K562 (cell line): Measurements from ENCODE around the gene SH3GL3. TPM values are rescaled to one million over a fixed set of nuclear protein-coding genes. Genes with fewer than 3 reads are reported as not detected.

Experiments used
- ATF7 ChIP-seq: fragments of 450-650 bp; IDR thresholded peaks from 2 replicates; pipeline ENCODE4 v1.7.1; 2014; ENCODE audit warnings: mild to moderate bottlenecking, moderate library complexity
- CHAMP1 ChIP-seq: fragments of 450-650 bp; IDR thresholded peaks from 2 replicates; pipeline ENCODE4 v1.6.1; 2016; ENCODE audit warnings: mild to moderate bottlenecking
- DDX20 ChIP-seq: fragments of 450-650 bp; IDR thresholded peaks from 2 replicates; pipeline ENCODE4 v1.6.1; 2016; ENCODE audit warnings: missing genetic modification characterization, low read depth, mild to moderate bottlenecking, missing compliant biosample characterization, moderate library complexity
- DMBX1 ChIP-seq: fragments of 250-450 bp; sonication (Bioruptor Pico); IDR thresholded peaks from 2 replicates; pipeline ENCODE4 v1.8.0; 2022; ENCODE audit warnings: inconsistent platforms, mild to moderate bottlenecking, moderate library complexity, borderline replicate concordance
- DPF2 ChIP-seq: fragments of 450-650 bp; IDR thresholded peaks from 2 replicates; pipeline ENCODE4 v1.6.1; 2016
- JUND ChIP-seq, 2 experiments: IDR thresholded peaks; 2 replicates in 1 of 2; 3 replicates in 1 of 2; pipeline ENCODE4 v1.6.1; 2011; ENCODE audit warnings: borderline replicate concordance in 2 of 2, low read depth in 2 of 2, low read length in 2 of 2, improper control_type of control experiment in 1 of 2, missing biosample characterization in 1 of 2, missing genetic modification characterization in 1 of 2, missing genetic modification reagents in 1 of 2
- MEF2A ChIP-seq: IDR thresholded peaks from 2 replicates; pipeline ENCODE4 v1.6.1; 2011; ENCODE audit warnings: low read depth, mild to moderate bottlenecking, low read length, moderate library complexity; ENCODE audit not compliant: control insufficient read depth
- POLR2AphosphoS5 ChIP-seq: IDR thresholded peaks from 2 replicates; pipeline ENCODE4 v1.6.1; 2011; ENCODE audit warnings: mild to moderate bottlenecking, low read depth, low read length, moderate library complexity; ENCODE audit not compliant: control insufficient read depth, insufficient read depth
- RBFOX2 ChIP-seq: fragments of 200-400 bp; formaldehyde crosslinking; IDR thresholded peaks from 2 replicates; pipeline ENCODE4 v1.6.1; 2017; ENCODE audit warnings: low read depth, mild to moderate bottlenecking, low read length, moderate library complexity
- RFX7 ChIP-seq: fragments of 250-450 bp; sonication (Bioruptor Pico); IDR thresholded peaks from 2 replicates; pipeline ENCODE4 v1.5.1; 2021; ENCODE audit warnings: mild to moderate bottlenecking
- SP2 ChIP-seq: IDR thresholded peaks from 2 replicates; pipeline ENCODE4 v1.6.1; 2011; ENCODE audit warnings: mild to moderate bottlenecking, low read depth, low read length, moderate library complexity; ENCODE audit not compliant: poor library complexity, severe bottlenecking; ENCODE audit errors: extremely low read depth
- TEAD2 ChIP-seq: fragments of 450-650 bp; IDR thresholded peaks from 2 replicates; pipeline ENCODE4 v1.6.1; 2016; ENCODE audit warnings: missing genetic modification characterization, control low read depth, missing compliant biosample characterization
- U2AF1 ChIP-seq: fragments of 200-400 bp; formaldehyde crosslinking; optimal IDR thresholded peaks from 2 replicates; pipeline ENCODE3; 2017; ENCODE audit warnings: mild to moderate bottlenecking, low read depth, low read length, moderate library complexity
- ZNF165 ChIP-seq: fragments of 250-450 bp; sonication (Bioruptor Pico); IDR thresholded peaks from 2 replicates; pipeline ENCODE4 v1.4.0; 2020; ENCODE audit warnings: borderline replicate concordance
- ZNF589 ChIP-seq: fragments of 200-800 bp; sonication (Bioruptor generic); IDR thresholded peaks from 2 replicates; pipeline ENCODE4 v1.6.1; 2016; ENCODE audit warnings: low read depth, missing genetic modification characterization, missing compliant biosample characterization
- ZNF79 ChIP-seq: fragments of 250-450 bp; sonication (Bioruptor Pico); IDR thresholded peaks from 2 replicates; pipeline ENCODE4 v1.4.0; 2020; ENCODE audit warnings: low read depth, mild to moderate bottlenecking, moderate library complexity
- polyA plus RNA-seq, 8 experiments: library from polyadenylated mRNA; depleted of rRNA in 4 of 8; stranded (reverse) in 5 of 8; unstranded in 3 of 8; fragments of >200 nt; fragmentation: Nextera tagmentation in 2 of 8; fragmentation: Illumina TruSeq in 1 of 8; extraction: Ambion mirVana in 2 of 8; extraction: Trizol in 1 of 8; gene quantifications; 2 replicates each; pipeline versions ENCODE4 v1.2.1 to v1.2.3, GENCODE V29; 2011 to 2014; ENCODE audit warnings: inconsistent platforms in 1 of 8, missing spikeins in 1 of 8
- total RNA-seq, 7 experiments: library from RNA; depleted of rRNA in 6 of 7; stranded (reverse); fragments of >200 nt in 6 of 7; fragmentation: Illumina TruSeq in 2 of 7; extraction: Trizol in 2 of 7; gene quantifications; 2 replicates each; pipeline versions ENCODE4 v1.2.1 to v1.2.3, GENCODE V29; 2011 to 2021; ENCODE audit warnings: low replicate concordance in 1 of 7
- TF ChIP-seq, protein P1 (sequence below): fragments of 450-650 bp; IDR thresholded peaks from 2 replicates; pipeline ENCODE4 v1.6.1; 2016
- TF ChIP-seq, protein P2 (sequence below): fragments of 450-650 bp; formaldehyde crosslinking; IDR thresholded peaks from 2 replicates; pipeline ENCODE4 v1.4.0; 2020; ENCODE audit warnings: mild to moderate bottlenecking
- TF ChIP-seq, protein P3 (sequence below): fragments of 250-450 bp; sonication (Bioruptor Pico); IDR thresholded peaks from 2 replicates; pipeline ENCODE4 v1.9.0; 2021; ENCODE audit warnings: mild to moderate bottlenecking, inconsistent platforms
- TF ChIP-seq, protein P4 (sequence below): sonication (generic); formaldehyde crosslinking; IDR thresholded peaks from 2 replicates; pipeline ENCODE4 v1.8.0; 2023; ENCODE audit warnings: mild to moderate bottlenecking, missing genetic modification reagents

Gene SH3GL3
- total and polyA plus RNA-seq, 9 of the 15 experiments (the other 6 are each of a cell fraction or from before 2014, with no cell fraction given), result 3.9 to 16.0 (median 9.7) TPM

- TF ChIP-seq DDX20 (tag), result no peak
- TF ChIP-seq POLR2AphosphoS5, result no peak
- peak; percentile 94 for TF ChIP-seq MEF2A
- no peak for TF ChIP-seq ZNF79 (CRISPR knock-in tag)
- no peak for TF ChIP-seq TEAD2
- TF ChIP-seq ZNF165 (CRISPR knock-in tag), result no peak
- no peak for TF ChIP-seq DMBX1 (CRISPR knock-in tag)
- TF ChIP-seq, protein P1, sequence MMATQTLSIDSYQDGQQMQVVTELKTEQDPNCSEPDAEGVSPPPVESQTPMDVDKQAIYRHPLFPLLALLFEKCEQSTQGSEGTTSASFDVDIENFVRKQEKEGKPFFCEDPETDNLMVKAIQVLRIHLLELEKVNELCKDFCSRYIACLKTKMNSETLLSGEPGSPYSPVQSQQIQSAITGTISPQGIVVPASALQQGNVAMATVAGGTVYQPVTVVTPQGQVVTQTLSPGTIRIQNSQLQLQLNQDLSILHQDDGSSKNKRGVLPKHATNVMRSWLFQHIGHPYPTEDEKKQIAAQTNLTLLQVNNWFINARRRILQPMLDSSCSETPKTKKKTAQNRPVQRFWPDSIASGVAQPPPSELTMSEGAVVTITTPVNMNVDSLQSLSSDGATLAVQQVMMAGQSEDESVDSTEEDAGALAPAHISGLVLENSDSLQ, result no peak
- peak; percentile 56; the same call in 1 of the 2 replicates for TF ChIP-seq JUND (IDR thresholded peaks at IDR 0.05; ENCODE audit: borderline replicate concordance, low read depth, low read length)
- TF ChIP-seq JUND (tag; IDR thresholded peaks at IDR 0.05; ENCODE audit: borderline replicate concordance, low read depth, low read length), result peak; percentile 54; the same call in 2 of the 3 replicates
- 0 out of 2 replicates have a peak, but pooled peaks have one; percentile 14 for TF ChIP-seq DPF2
- TF ChIP-seq, protein P2, sequence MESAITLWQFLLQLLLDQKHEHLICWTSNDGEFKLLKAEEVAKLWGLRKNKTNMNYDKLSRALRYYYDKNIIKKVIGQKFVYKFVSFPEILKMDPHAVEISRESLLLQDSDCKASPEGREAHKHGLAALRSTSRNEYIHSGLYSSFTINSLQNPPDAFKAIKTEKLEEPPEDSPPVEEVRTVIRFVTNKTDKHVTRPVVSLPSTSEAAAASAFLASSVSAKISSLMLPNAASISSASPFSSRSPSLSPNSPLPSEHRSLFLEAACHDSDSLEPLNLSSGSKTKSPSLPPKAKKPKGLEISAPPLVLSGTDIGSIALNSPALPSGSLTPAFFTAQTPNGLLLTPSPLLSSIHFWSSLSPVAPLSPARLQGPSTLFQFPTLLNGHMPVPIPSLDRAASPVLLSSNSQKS, result no peak
- no peak for TF ChIP-seq SP2
- TF ChIP-seq U2AF1, result no peak
- no peak for TF ChIP-seq ATF7
- TF ChIP-seq ZNF589 (CRISPR knock-in tag), result no peak
- TF ChIP-seq RBFOX2, result no peak
- no peak for TF ChIP-seq RFX7
- TF ChIP-seq, protein P3, sequence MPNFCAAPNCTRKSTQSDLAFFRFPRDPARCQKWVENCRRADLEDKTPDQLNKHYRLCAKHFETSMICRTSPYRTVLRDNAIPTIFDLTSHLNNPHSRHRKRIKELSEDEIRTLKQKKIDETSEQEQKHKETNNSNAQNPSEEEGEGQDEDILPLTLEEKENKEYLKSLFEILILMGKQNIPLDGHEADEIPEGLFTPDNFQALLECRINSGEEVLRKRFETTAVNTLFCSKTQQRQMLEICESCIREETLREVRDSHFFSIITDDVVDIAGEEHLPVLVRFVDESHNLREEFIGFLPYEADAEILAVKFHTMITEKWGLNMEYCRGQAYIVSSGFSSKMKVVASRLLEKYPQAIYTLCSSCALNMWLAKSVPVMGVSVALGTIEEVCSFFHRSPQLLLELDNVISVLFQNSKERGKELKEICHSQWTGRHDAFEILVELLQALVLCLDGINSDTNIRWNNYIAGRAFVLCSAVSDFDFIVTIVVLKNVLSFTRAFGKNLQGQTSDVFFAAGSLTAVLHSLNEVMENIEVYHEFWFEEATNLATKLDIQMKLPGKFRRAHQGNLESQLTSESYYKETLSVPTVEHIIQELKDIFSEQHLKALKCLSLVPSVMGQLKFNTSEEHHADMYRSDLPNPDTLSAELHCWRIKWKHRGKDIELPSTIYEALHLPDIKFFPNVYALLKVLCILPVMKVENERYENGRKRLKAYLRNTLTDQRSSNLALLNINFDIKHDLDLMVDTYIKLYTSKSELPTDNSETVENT (CRISPR knock-in tag), result no peak
- TF ChIP-seq, protein P4, sequence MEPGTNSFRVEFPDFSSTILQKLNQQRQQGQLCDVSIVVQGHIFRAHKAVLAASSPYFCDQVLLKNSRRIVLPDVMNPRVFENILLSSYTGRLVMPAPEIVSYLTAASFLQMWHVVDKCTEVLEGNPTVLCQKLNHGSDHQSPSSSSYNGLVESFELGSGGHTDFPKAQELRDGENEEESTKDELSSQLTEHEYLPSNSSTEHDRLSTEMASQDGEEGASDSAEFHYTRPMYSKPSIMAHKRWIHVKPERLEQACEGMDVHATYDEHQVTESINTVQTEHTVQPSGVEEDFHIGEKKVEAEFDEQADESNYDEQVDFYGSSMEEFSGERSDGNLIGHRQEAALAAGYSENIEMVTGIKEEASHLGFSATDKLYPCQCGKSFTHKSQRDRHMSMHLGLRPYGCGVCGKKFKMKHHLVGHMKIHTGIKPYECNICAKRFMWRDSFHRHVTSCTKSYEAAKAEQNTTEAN, result no peak
- TF ChIP-seq CHAMP1, result no peak
These were observed 69.8 kb downstream of the SH3GL3 start (continued) for GRCh38 chr15:83516935-83517334.
